NCI-H748 treated with DMSO at 0.1 percent for 48 hours (cell line): ENCODE data around the gene ISOC2.
A peak's percentile ranks its signal among the peaks of the same experiment; 100 is the strongest.
"Not testable (repeated sequence)": the region's sequence is repeated elsewhere in the genome, so short reads cannot be mapped to it uniquely, and the experiment has no call there.

Experiments
- DNase-seq: peaks from one replicate; lab custom pipeline; 2025; lab: John Stamatoyannopoulos, UW

The ISOC2 gene, protein sequence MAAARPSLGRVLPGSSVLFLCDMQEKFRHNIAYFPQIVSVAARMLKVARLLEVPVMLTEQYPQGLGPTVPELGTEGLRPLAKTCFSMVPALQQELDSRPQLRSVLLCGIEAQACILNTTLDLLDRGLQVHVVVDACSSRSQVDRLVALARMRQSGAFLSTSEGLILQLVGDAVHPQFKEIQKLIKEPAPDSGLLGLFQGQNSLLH

DNA sequence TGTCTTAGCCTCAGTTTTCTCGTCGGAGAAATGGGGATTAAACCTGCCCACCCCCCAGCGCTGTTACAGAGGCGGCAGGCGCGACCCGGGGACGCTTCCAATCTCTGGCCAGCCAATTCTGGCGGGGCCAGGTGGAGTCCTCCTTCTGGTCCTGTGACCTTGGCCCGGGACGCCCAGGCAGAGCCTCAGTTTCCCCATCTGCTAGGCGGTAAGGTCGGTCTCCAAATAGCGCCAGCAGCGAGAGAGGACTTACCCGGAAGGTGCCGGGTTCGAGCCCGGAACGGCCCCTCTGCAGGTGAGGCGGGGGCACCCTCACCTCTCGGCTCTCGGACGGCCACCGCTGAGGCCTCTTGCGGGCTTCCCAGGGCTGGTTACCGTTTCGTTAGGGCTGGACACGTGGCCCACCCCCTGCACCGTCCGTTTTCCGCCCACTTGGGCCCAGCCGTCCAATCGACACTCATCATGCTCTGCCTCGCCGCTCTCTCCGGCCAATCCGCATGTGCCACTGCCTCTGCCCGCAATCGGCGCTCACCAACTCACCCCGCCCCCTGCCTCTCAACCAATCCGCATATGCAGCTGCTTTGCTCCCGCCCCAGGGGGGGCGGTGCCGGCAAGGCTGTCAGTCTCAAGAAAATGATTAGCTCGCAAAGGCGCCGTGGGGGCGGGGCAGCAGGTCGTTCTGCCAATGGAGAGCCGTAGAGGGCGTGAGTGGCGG, at the start of gene ISOC2:
Gene ISOC2 (minus strand): TSS at position 384 of the 715 bp plus-strand sequence. CDS start 5,156 bp downstream, outside the sequence.
- DNase-seq, result peak; percentile 99

DNA sequence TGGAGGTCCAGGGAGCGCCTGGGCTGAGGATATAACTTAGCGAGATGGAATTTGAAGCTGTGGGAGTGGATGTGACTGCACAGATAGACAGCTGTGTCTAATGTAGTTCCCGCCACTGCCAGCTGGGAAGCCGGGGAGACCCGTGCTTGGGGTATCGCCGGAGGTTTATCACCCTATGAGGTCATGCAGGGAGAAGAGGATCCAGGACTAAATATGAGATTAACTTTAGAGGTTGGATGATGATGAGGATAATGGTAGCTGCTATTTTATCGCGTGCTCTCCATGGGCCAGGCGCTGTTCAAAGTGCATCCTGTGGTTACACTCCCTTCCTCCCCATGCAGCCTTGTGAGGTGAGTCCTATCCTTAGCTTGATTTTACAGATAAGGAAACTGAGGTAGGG, 46.7 kb upstream of the ISOC2 start:
- no peak for DNase-seq

DNA sequence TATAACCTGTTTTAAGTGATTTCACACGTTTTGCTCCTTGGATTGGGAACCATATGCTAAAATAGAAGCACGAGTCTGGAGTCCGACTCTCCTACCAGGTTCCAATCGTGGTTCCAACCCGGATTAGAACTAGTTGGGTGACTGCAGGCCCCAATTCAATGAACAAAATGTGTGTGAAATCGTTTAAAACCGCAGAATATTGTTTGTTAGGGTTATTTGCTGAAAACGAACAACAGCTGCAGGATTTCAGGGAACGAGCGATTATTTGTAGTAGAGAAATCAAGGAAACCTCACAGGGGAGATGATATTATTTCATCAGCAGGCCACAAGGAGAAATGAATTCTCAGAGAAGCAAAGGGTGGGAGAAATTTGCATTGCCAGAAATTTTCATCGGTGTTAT, 43.5 kb upstream of the ISOC2 start:
- no peak for DNase-seq

DNA sequence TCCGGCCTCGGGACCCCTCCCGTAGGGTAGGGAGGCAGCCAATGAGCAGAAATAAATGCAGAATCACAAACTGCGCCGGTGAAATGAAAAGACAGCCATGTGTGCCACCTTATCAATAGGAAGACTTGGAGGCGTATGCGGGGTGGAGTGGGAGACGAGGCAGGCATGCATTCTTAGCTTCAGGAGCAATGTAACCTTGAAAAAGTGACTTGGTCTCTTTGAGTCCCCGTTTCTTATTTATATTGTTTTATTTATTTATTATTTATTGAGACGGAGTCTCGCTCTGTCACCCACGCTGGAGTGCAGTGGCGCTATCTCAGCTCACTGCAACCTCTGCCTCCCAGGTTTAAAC, 42.8 kb upstream of the ISOC2 start:
- no peak for DNase-seq

DNA sequence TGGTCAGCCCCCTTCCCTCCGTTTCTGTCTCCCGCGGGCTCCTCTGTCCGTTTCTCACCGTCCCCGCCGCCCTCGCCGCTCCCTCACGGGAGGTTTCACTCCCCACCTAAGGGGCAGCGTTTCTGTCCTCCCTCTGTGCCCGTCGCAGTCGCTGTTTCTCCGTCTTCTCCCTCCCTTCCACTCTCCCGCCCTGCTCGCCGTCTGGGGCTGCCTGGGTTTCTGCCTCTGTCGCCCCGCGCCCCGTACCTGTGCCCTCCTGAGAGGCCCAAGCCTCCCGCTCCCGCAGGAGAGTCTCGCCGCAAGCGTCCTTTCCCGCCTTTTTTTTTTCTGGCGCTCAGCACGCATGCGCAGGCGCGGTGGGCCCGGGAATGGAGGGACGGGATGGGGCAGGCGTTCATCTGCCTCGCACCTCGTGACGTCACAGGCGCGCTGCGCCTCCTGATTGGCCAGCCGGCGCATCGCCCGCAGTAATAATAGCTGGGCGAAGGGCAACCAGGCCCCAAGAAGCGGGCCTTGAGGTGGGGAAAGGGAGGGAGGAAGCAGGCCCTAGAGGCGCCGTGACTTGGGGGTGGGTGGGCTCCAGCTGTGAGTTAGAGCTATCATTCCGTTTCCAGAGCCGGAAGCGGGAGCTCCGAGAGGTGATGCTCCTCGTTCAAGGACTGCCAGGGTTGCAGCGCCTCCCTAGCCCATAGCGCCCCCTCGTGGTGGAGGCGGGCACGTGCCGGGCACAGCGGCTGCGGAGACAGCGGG, 42.2 kb upstream of the ISOC2 start:
- peak; percentile 85 for DNase-seq

DNA sequence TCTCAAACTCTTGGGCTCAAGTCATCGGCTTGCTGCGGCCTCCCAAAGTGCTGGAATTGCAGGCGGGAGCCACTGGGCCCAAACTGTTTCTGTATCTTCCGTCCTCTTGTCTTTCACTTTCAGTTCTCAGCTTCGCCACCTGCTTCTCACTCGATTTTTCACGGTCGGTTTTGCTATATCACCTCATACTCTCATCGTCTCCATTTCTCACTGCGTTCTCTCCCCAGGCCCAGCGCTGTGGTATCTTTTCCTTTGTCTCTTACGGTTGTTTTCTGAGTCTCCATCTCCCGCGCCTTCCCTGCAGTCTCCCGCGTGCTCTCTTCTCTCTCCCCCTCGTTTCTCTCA, 41.7 kb upstream of the ISOC2 start:
- no peak for DNase-seq

DNA sequence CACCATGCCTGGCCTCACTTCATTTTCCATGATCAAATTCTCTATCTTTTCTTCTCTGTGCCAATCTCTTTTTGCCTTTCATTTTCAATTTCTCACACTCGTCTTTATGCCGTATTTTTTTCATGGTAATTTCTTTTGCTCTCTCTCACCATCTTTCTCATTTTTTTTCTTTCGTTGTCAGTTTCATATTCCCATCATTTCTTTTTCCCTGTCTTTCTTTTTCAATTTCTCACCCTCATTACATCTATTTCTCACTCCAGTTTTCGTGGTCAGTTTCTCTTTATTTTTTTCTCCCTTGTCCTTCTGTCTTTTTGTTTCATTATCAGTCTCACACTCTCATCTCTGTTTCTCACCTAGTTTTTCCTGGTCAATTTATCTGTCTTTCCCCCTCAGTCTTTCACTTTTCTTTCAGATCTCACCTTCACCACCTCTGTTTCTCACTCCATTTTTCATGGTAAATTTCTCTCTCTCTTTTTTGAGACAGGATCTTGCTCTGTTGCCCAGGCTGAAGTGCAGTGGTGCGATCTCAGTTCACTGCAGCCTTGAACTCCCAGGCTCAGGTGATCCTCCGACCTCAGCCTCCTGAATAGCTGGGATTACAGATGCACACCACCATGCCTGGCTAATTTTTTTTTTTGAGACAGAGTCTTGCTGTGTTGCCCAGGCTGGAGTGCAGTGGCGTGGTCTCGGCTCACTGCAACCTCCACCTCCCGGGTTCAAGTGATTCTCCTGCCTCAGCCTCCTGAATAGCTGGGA, 40.9 kb upstream of the ISOC2 start:
- no peak for DNase-seq

DNA sequence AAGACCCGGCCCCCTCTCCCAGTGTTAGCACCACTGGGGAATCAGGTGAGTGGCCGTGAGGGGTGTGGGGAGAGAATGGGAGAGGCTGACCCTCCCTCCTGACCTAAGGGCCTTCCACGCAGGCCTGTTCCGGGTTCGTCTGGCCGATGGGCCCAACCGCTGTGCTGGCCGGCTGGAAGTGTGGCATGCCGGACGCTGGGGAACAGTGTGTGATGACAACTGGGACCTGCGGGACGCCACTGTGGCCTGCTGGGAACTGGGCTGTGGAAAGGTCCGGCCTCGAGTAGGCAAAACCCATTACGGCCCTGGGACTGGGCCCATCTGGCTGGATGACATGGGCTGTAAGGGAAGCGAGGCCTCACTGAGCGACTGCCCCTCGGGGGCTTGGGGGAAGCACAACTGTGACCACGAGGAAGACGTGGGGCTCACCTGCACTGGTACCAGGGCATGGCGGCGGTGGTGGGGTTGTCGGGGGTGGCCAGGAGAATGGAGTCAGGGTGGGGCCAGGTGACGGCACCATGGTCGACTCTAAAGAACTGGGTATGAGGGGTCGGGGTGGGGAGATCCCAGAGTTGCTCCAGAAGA, 39.0 kb upstream of the ISOC2 start:
- no peak for DNase-seq

DNA sequence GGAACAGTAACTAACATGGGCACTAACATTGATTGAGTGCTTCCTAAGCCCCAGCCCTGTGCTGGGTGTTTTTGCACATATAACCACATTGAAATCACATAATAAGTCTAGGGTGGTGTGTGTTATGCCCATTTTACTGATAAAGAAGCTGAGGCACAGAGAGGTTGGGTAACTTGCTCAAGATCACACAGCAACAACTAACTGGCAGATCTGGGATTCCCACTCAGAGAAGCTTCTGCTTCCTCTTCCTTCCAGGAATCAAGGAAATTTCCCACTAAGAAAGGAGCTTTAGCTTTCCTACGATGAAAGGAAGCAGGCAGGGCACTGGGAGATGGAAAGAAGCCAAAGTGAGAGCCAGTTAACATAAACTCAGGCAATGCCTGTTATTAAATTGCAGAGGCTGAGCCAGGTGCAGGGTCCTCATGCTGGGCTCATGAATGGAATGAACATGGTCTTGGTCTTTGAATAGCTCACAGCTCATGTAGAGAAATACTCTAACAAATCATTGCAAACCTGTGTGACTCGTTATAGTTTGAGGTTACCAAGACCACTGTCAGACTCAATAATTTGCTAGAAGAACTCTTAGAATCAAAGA, 36.9 kb upstream of the ISOC2 start:
- no peak for DNase-seq

DNA sequence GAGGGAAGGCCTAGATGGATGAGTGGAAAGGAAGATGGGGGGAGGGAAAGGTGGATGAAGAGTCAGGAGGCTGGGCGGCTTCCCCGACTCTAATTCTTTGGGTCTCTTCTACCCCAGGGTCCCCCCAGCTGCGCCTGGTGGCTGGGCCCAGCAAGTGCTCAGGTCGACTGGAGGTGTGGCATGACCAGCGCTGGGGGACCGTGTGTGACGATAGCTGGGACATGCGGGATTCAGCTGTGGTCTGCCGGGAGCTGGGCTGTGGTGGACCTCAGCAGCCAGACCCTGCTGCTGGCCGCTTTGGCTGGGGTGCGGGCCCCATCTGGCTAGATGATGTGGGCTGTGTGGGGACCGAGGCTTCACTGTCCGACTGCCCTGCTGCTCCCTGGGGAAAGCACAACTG, 36.3 kb upstream of the ISOC2 start:
- no peak for DNase-seq

DNA sequence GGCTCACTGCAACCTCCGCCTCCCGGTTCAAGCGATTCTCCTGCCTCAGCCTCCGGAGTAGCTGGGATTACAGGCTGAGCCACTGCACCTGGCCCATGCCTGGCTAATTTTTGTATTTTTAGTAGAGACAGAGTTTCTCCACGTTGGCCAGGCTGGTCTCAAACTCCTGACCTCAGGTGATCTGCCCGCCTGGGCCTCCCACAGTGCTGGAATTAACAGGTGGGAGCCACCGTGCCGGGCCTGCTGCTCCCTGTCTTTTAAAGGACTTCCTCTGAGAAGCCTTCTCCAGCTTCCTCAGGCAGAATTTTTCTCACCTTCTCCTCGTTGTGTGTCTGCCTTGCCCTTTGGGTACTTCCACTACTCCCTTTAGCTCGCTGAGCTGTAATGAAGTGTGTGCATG, 35.4 kb upstream of the ISOC2 start:
- not testable (repeated sequence) for DNase-seq

DNA sequence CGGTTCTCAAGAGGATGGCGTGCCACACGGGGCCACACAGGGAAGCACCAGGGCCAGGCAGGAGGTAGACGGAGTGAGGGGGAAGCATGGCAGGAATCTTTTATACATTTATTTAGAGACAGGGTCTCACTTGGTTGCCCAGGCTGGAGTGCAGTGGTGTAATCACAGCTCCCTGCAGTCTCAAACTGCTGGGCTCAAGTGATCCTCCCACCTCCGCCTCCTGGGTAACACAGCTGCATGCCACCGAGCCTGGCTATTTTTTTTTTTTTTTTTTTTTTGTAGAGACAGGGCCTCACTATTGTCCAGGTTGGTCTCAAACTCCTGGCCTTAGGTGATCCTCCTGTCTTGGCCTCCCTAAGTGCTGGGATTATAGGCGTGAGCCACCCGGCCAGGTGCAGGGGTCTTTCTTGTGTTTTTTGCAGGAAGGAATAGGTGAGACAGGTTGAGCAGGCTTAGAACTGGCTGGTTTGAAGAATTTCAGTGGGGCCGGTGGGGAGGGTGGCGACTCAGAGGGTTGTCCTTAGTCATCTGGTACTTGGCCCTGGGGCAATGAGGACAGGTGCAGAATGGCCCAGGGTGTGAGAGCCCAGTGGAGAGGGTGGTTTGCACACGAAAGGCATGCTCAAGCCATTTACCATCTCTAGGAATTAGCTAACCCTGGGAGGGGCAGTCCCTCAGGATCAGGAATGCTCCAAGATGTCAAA, 34.4 kb upstream of the ISOC2 start:
- DNase-seq, result no peak

DNA sequence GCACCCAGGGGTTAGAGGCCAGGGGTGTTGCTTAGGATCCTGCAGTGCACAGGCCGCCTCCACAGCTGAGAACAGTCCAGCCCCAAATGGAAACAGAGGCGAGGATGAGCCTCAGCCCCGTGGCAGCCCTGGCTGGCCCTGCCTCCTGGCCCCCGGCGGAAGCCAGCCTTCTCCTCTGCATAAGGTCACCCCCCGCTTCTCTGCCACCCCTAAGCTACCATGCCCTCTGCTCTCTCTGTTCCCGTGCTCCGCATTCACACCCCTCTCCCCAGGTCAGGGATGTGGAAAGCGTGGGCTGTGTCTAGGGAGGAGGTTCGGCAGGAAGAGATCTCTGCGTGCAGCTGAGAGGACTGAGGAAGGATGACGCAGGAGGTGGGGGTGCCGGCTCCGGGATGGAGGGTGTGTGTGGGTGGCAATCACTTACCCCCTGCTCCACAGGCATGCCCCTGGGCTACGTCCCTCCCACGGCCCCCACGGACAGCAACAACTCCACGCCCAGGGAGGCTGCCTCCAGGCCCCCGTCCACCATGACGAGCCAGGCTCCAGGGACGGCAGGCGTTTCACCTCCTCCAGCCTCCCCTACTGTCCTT, 32.8 kb upstream of the ISOC2 start:
- DNase-seq, result no peak

DNA sequence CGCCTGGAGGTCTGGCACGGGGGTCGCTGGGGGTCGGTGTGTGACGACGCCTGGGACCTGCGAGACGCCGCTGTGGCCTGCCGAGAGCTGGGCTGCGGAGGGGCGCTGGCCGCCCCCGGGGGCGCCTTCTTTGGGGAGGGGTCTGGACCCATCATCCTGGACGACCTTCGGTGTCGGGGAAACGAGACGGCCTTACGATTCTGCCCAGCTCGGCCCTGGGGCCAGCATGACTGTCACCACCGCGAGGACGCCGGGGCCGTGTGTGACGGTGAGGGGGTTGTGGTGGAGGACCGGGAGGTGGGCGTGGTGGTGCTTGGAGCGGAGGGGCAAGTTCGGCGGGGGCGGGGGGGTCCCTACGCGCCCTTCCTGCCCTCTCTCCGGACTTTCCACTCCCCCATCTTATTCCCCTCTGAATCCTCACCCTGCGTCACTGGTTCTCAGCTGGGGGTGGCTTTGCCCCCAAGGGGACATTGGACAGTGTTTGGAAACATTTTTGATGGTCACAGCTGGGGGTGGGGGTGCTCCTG, 32.3 kb upstream of the ISOC2 start:
- DNase-seq, result no peak

DNA sequence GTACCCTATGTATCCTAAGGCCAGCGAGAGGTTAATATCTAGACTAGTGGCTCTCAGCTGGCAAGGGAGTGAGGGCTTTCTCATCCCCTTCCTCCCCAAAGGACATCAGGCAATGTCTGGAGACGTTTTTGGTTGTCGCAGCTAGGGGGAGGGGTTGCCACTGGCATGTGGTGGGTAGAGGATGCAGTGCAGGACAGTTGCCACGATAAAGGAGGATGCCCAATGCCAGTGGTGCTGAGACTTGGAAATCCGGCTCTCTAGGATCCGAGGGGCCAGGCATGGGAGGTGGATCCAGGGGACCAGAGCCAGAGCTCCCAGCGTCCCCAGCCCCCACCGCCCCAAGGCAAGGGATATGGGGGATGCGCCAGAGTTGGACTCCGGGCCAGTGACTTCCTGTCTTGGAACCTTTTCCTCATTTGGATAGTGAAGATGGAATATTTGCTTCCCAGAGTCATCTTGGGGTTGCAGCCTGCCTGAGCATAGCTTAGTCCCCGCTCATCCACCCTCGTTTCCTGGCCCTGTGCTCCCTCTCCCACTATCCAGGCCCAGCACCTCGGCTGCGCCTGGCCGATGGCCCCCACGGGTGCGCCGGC, 31.7 kb upstream of the ISOC2 start:
- DNase-seq, result no peak

DNA sequence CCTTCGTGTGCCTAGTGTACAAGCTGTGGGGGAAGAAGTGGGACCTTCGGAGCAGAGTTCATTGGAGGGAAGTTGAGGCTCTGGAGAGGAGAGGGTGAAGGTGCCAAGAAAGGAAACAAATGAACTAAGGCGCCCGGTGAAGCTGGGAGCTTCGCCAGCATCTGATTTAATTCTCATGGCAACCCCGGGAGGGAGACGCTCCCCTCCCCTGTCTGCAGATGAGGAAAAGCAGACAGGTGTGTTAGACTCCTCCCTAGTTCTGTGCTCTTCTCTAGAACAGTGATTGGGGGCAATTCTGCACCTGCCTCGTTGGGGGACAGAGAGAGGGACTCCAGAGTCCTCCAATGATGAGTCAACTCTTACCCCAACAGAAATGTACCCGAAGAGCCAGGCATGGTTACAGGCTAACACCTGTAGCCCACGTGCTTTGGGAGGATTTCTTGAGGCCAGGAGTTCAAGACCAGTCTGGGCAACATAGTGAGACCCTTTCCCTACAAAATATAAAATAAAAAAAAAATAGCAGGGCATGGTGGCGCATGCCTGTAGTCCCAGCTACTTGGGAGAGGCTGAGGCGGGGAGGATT, 31.0 kb upstream of the ISOC2 start:
- no peak for DNase-seq

DNA sequence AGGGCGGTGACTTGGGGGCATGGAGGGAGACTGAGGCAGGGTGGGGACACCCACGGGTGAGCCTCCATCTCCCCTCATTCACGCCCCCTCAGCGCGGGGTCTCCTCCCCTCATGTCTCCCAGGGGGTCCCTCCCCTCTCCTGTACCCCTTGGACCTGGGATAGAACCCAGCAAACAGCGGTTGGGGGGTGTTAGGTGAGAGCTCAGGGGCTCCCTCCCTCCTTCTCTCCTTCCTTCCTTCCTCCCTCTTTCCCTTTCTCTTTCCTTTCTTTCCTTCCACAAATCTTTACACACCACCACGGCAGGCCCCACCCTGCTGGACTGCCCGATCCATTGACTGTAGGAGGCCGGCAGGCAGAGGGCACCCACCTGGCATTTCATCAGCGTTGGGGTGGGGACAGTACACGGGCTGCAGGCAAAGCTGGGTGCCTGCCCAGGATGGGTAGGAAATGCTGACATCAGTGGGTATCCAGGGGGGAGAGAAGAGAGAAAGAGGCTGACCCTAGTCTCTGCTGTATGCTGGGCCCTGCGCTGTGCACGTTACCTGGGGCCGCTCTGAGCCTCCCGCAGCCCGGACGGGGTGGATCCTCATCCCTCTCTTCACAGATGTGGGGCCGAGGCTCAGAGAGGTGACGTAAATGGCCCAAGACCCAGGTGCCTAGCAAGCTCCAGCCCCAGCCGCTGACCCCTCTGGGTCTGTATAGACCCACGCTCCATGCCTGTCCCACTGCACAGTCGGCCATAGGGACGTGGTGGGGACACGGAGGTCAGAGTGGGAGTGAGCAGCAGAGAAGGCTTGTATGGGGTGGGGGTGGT, 30.3 kb upstream of the ISOC2 start:
- no peak for DNase-seq

DNA sequence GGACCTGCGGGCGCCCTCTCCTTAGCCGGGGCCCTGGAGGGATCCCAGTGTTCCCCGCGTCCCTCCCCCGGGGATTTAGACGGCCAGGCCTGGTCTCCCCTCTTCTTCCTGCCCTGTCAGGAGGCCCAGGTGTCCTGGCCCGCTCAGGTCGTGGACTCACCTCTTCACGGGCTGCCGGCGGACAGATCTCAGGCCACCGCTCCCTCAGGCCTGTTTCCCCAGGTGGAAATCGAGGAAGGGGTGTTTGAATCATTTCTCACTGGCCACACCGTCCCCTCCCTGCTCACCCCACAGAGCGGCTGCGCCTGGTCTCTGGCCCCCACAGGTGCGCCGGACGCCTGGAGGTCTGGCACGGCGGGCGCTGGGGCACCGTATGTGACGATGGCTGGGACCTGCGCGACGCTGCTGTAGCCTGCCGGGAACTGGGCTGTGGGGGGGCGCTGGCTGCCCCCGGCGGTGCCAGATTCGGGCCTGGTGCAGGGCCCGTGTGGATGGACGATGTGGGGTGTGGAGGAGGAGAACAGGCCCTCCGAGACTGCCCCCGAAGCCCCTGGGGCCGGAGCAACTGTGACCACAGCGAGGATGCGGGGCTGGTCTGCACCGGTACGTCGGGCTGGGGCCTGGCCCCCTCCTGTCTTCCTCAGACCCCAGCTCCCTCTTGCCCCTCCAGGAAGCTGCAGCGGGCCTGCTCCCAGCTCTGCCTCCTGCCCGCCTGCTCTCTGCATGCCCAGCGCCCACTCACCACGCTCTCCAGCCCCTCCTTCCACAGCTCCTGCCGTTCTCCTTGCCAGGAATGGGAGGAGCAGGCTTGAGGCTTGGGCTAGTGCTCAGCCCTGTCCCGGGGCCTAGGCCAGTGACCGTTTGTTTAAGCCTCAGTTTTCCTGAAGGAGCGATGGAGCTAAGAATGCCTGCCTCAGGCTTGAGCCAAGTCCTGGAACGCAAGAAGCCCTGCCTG, 29.3 kb upstream of the ISOC2 start:
- DNase-seq, result no peak
